Panc1 (cell line): Measurements from ENCODE around the gene MEGF6. TPM values are rescaled to one million over a fixed set of nuclear protein-coding genes. Genes with fewer than 3 reads are reported as not detected.
A peak's percentile ranks its signal among the peaks of the same experiment; 100 is the strongest.

ENCODE experiments used
- ATAC-seq: fragments of 200-7000 bp; cut with Tn5 transposase; 2 replicates; pipeline ENCODE4 v1.9.1; 2020; ENCODE audit warnings: mild to moderate bottlenecking, moderate library complexity
- BruUV-seq: library from RNA; stranded (reverse); fragments of 400-500 nt; replicated peaks from 2 replicates; lab custom pipeline; 2021; lab: Mats Ljungman, UMichigan
- CTCF ChIA-PET: fragments of 300-600 bp; sonication (Branson Sonifier 250); formaldehyde crosslinking; loops from one replicate; lab custom pipeline; 2022; ENCODE audit warnings: antibody characterized with exemption; lab: Charles Lee
- POLR2A ChIA-PET: fragments of 300-600 bp; sonication (Branson Sonifier 250); formaldehyde crosslinking; loops from one replicate; lab custom pipeline; 2022; ENCODE audit warnings: antibody characterized with exemption; lab: Charles Lee
- DNase-seq: peaks from one replicate; pipeline ENCODE4 v3.0.0-alpha.2; 2010; ENCODE audit warnings: low read depth, low spot score
- H3K27ac ChIP-seq: 2 replicates; pipeline ENCODE4 v1.5.1; 2011; ENCODE audit warnings: mild to moderate bottlenecking, low read length, inconsistent platforms
- H3K27me3 ChIP-seq: fragments of 200-500 bp; sonication (Bioruptor generic); 2 replicates; pipeline ENCODE4 v1.6.0; 2014; ENCODE audit warnings: low read length, inconsistent platforms; ENCODE audit not compliant: control insufficient read depth, insufficient read depth
- H3K36me3 ChIP-seq: fragments of 200-500 bp; sonication (Bioruptor generic); 2 replicates; pipeline ENCODE4 v1.5.1; 2014; ENCODE audit warnings: inconsistent platforms, mild to moderate bottlenecking, low read length, moderate library complexity; ENCODE audit not compliant: control insufficient read depth, insufficient read depth
- H3K4me1 ChIP-seq: 2 replicates; pipeline ENCODE4 v1.5.1; 2011; ENCODE audit warnings: inconsistent platforms, mild to moderate bottlenecking, low read length, moderate library complexity; ENCODE audit not compliant: control insufficient read depth, insufficient read depth
- H3K4me3 ChIP-seq, 2 experiments: 2 replicates each; pipeline ENCODE4 v1.5.1; 2011 to 2012; ENCODE audit warnings: low read depth in 2 of 2, low read length in 2 of 2, mild to moderate bottlenecking in 2 of 2, inconsistent platforms in 1 of 2, moderate library complexity in 1 of 2
- H3K9me3 ChIP-seq: fragments of 200-500 bp; sonication (Bioruptor generic); 2 replicates; pipeline ENCODE4 v1.5.1; 2014; ENCODE audit warnings: low read depth, mild to moderate bottlenecking, inconsistent platforms, low read length, moderate library complexity; ENCODE audit not compliant: control insufficient read depth, insufficient read depth
- POLR2AphosphoS5 ChIP-seq: IDR thresholded peaks from 2 replicates; pipeline ENCODE4 v1.6.1; 2012; ENCODE audit warnings: mild to moderate bottlenecking, low read depth, low read length, moderate library complexity
- REST ChIP-seq, 2 experiments: IDR thresholded peaks; 2 replicates each; pipeline ENCODE4 v1.6.1; 2011 to 2012; ENCODE audit warnings: low read depth in 2 of 2, control low read depth in 1 of 2, low read length in 1 of 2, mild to moderate bottlenecking in 1 of 2, moderate library complexity in 1 of 2; ENCODE audit not compliant: insufficient read depth in 1 of 2
- SIN3A ChIP-seq: IDR thresholded peaks from 2 replicates; pipeline ENCODE4 v1.6.1; 2012; ENCODE audit warnings: low read depth, mild to moderate bottlenecking, low read length, moderate library complexity, borderline replicate concordance; ENCODE audit not compliant: insufficient read depth
- TCF7L2 ChIP-seq: IDR thresholded peaks from 2 replicates; pipeline ENCODE4 v1.6.1; 2011; ENCODE audit warnings: mild to moderate bottlenecking, low read depth, low read length, inconsistent platforms
- in situ Hi-C: cut with HindIII; loops from 2 replicates; pipeline ENCODE4 v1.10.0; 2016; ENCODE audit warnings: low sequenced_read_pairs, low pct_unique_long_range_greater_than_20kb
- intact Hi-C: fragments of 100-400 bp; cut with micrococcal nuclease; formaldehyde crosslinking; loops from one replicate; pipeline ENCODE4 v1.10.0; 2022; ENCODE audit not compliant: unreplicated experiment
- total RNA-seq: library from RNA; stranded (reverse); gene quantifications from one replicate; pipeline ENCODE4 v1.2.1, GENCODE V29; 2021; ENCODE audit not compliant: unreplicated experiment
- TF ChIP-seq, protein P1 (sequence below): fragments of 450-650 bp; IDR thresholded peaks from 2 replicates; pipeline ENCODE4 v1.5.1; 2017; ENCODE audit warnings: mild to moderate bottlenecking

MEGF6 gene
- total RNA-seq, 1 experiment from 2014 or later, result 32.6 TPM

GRCh38 chr1:3568815-3569435 is 42.4 kb downstream of the MEGF6 start:
- DNase-seq (no peak), ATAC-seq (no peak)
- no TSS peak for BruUV-seq
- no peak overlapping the region for H3K4me3 ChIP-seq
- no peaks in the 10 kb centered on the region for H3K9me3 ChIP-seq
- H3K27me3 ChIP-seq, result no peaks in the 10 kb centered on the region
- ChIA-PET CTCF (no interaction called here), POLR2A (no interaction called here)
- in situ Hi-C loops, result no loop called here
- TF ChIP-seq REST (IDR thresholded peaks at IDR 0.05; ENCODE audit: insufficient read depth in 1 of 2, low read depth in 2 of 2, low read length in 1 of 2), result no peak
- TF ChIP-seq POLR2AphosphoS5, result no peak
- no peak for TF ChIP-seq TCF7L2
- intact Hi-C loops, result loop anchor here (10.0 kb wide), 1 partner anchor 74 kb away; no protein-coding TSS in a partner anchor
- H3K4me1 ChIP-seq, result peaks cover 6% of the 10 kb centered on the region; the same call in 1 of the 2 replicates
- no peak overlapping the region for H3K27ac ChIP-seq
- H3K36me3 ChIP-seq, result no peaks in the 10 kb centered on the region

- in situ Hi-C loops, result no loop called here
- CTCF ChIA-PET, result interaction anchor here (0.9 to 1.7 kb wide), 3 partner anchors 48 to 52 kb away, joined by 3 to 8 read pairs (median 3); no protein-coding TSS in a partner anchor
- H3K27me3 ChIP-seq, result no peaks in the 10 kb centered on the region
- H3K4me1 ChIP-seq, result peaks cover 6% of the 10 kb centered on the region; the same call in 1 of the 2 replicates
- BruUV-seq, result no TSS peak
- DNase-seq (no peak), ATAC-seq (peak; percentile 15; the same call in 1 of the 2 replicates)
- H3K36me3 ChIP-seq, result no peaks in the 10 kb centered on the region
- H3K27ac ChIP-seq, result no peak overlapping the region
- intact Hi-C loops, result loop anchor here (10.0 kb wide), 1 partner anchor 72 kb away; no protein-coding TSS in a partner anchor
- TF ChIP-seq, protein P1, sequence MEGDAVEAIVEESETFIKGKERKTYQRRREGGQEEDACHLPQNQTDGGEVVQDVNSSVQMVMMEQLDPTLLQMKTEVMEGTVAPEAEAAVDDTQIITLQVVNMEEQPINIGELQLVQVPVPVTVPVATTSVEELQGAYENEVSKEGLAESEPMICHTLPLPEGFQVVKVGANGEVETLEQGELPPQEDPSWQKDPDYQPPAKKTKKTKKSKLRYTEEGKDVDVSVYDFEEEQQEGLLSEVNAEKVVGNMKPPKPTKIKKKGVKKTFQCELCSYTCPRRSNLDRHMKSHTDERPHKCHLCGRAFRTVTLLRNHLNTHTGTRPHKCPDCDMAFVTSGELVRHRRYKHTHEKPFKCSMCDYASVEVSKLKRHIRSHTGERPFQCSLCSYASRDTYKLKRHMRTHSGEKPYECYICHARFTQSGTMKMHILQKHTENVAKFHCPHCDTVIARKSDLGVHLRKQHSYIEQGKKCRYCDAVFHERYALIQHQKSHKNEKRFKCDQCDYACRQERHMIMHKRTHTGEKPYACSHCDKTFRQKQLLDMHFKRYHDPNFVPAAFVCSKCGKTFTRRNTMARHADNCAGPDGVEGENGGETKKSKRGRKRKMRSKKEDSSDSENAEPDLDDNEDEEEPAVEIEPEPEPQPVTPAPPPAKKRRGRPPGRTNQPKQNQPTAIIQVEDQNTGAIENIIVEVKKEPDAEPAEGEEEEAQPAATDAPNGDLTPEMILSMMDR, result no peak
- TF ChIP-seq TCF7L2 (no peak), SIN3A (no peak), POLR2AphosphoS5 (no peak), REST (IDR thresholded peaks at IDR 0.05; ENCODE audit: insufficient read depth in 1 of 2, low read depth in 2 of 2, low read length in 1 of 2) (no peak)
- no peaks in the 10 kb centered on the region for H3K9me3 ChIP-seq
- POLR2A ChIA-PET, result no interaction called here
- no peak overlapping the region for H3K4me3 ChIP-seq
These were observed 44.1 kb downstream of the MEGF6 start for GRCh38 chr1:3566951-3567804.
